IMR-90 (cell line): ENCODE results near the gene RPL4. TPM values are rescaled to one million over a fixed set of nuclear protein-coding genes. Genes with fewer than 3 reads are reported as not detected.
A peak's percentile ranks its signal among the peaks of the same experiment; 100 is the strongest.

ENCODE experiments used
- ATAC-seq: fragments of 200-7000 bp; cut with Tn5 transposase; 2 replicates; pipeline ENCODE4 v1.9.1; 2020; ENCODE audit warnings: low read depth, mild to moderate bottlenecking, moderate library complexity
- BruUV-seq: library from RNA; stranded (reverse); fragments of 400-500 nt; replicated peaks from 2 replicates; lab custom pipeline; 2021; lab: Mats Ljungman, UMichigan
- CTCF ChIA-PET: fragments of 300-600 bp; formaldehyde crosslinking; extraction: SDS; loops from one replicate; lab custom pipeline; 2021; ENCODE audit warnings: antibody characterized with exemption; lab: Yijun Ruan, JAX
- POLR2A ChIA-PET: fragments of 300-600 bp; sonication (Branson Sonifier 250); formaldehyde crosslinking; loops from one replicate; lab custom pipeline; 2022; ENCODE audit warnings: antibody characterized with exemption; ENCODE audit not compliant: unreplicated experiment; lab: Charles Lee
- DNase-seq: peaks from one replicate; pipeline ENCODE4 v3.0.0; 2013
- H2AFZ ChIP-seq: replicated peaks from 2 replicates; pipeline ENCODE3; 2013; ENCODE audit warnings: low read length, mild to moderate bottlenecking; ENCODE audit not compliant: poor library complexity
- H2AK5ac ChIP-seq: 2 replicates; pipeline ENCODE4 v1.6.1; 2013; ENCODE audit warnings: low read depth, low read length, inconsistent platforms
- H2AK9ac ChIP-seq: replicated peaks from 2 replicates; pipeline ENCODE3; 2013; ENCODE audit warnings: mild to moderate bottlenecking, low read depth, low read length, moderate library complexity; ENCODE audit not compliant: poor library complexity
- H2BK120ac ChIP-seq: 2 replicates; pipeline ENCODE4 v1.6.1; 2013; ENCODE audit warnings: low read depth, low read length, inconsistent platforms
- H2BK15ac ChIP-seq: 3 replicates; pipeline ENCODE4 v1.6.1; 2013; ENCODE audit warnings: low read depth, low read length, inconsistent platforms
- H2BK20ac ChIP-seq: 2 replicates; pipeline ENCODE4 v1.6.1; 2013; ENCODE audit warnings: low read depth, mild to moderate bottlenecking, inconsistent platforms, low read length, moderate library complexity
- H2BK5ac ChIP-seq: 2 replicates; pipeline ENCODE4 v1.6.1; 2013; ENCODE audit warnings: mild to moderate bottlenecking, low read depth, low read length, inconsistent platforms; ENCODE audit not compliant: poor library complexity, severe bottlenecking
- H3K14ac ChIP-seq: replicated peaks from 2 replicates; pipeline ENCODE4 v1.6.1; 2013; ENCODE audit warnings: low read depth, low read length, inconsistent platforms
- H3K18ac ChIP-seq: 2 replicates; pipeline ENCODE4 v1.6.1; 2013; ENCODE audit warnings: low read depth, low read length, control low read depth
- H3K23ac ChIP-seq: 2 replicates; pipeline ENCODE4 v1.6.1; 2013; ENCODE audit warnings: low read depth, low read length, inconsistent platforms
- H3K27ac ChIP-seq: 2 replicates; pipeline ENCODE4 v1.5.1; 2013; ENCODE audit warnings: mild to moderate bottlenecking, control low read depth, low read length; ENCODE audit not compliant: insufficient read depth
- H3K27me3 ChIP-seq: 2 replicates; pipeline ENCODE4 v1.6.1; 2013; ENCODE audit warnings: low read length; ENCODE audit not compliant: control insufficient read depth, insufficient read depth
- H3K36me3 ChIP-seq: 2 replicates; pipeline ENCODE4 v1.6.1; 2013; ENCODE audit warnings: low read length, mixed read lengths; ENCODE audit not compliant: control insufficient read depth, insufficient read depth
- H3K4ac ChIP-seq: 2 replicates; pipeline ENCODE4 v1.6.1; 2013; ENCODE audit warnings: low read depth, low read length, inconsistent platforms
- H3K4me1 ChIP-seq: 2 replicates; pipeline ENCODE4 v1.6.1; 2013; ENCODE audit warnings: low read length, mixed read lengths; ENCODE audit not compliant: control insufficient read depth, insufficient read depth
- H3K4me2 ChIP-seq: 2 replicates; pipeline ENCODE4 v1.6.1; 2013; ENCODE audit warnings: low read depth, mild to moderate bottlenecking, control low read depth, low read length, moderate library complexity
- H3K4me3 ChIP-seq: 2 replicates; pipeline ENCODE4 v1.5.1; 2013; ENCODE audit warnings: low read depth, mild to moderate bottlenecking, control low read depth, low read length, moderate library complexity; ENCODE audit not compliant: insufficient read depth
- H3K56ac ChIP-seq: 2 replicates; pipeline ENCODE4 v1.6.1; 2013; ENCODE audit warnings: low read length, inconsistent platforms; ENCODE audit not compliant: insufficient read depth; ENCODE audit errors: extremely low read depth
- H3K79me1 ChIP-seq, 2 experiments: 2 replicates each; pipeline ENCODE4 v1.6.1; 2013; ENCODE audit warnings: low read length in 2 of 2, inconsistent platforms in 1 of 2, low read depth in 1 of 2
- H3K9ac ChIP-seq: 2 replicates; pipeline ENCODE4 v1.6.1; 2013; ENCODE audit warnings: low read depth, low read length, control low read depth
- H3K9me1 ChIP-seq: 2 replicates; pipeline ENCODE4 v1.6.1; 2013; ENCODE audit warnings: low read length, inconsistent platforms; ENCODE audit not compliant: insufficient read depth
- H3K9me3 ChIP-seq: 2 replicates; pipeline ENCODE4 v1.6.1; 2013; ENCODE audit warnings: low read length; ENCODE audit not compliant: control insufficient read depth, insufficient read depth
- H4K20me1 ChIP-seq: 2 replicates; pipeline ENCODE4 v1.6.1; 2013; ENCODE audit warnings: low read length, inconsistent platforms; ENCODE audit not compliant: insufficient read depth
- H4K5ac ChIP-seq: 2 replicates; pipeline ENCODE4 v1.6.1; 2013; ENCODE audit warnings: mild to moderate bottlenecking, low read depth, low read length, control low read depth
- H4K8ac ChIP-seq, 2 experiments: 2 replicates each; pipeline ENCODE4 v1.6.1; 2013; ENCODE audit warnings: low read depth in 2 of 2, low read length in 2 of 2, control low read depth in 1 of 2, inconsistent platforms in 1 of 2
- H4K91ac ChIP-seq: 2 replicates; pipeline ENCODE4 v1.6.1; 2013; ENCODE audit warnings: low read depth, low read length, inconsistent platforms; ENCODE audit not compliant: insufficient read depth
- BHLHE40 ChIP-seq: fragments of 150-350 bp; IDR thresholded peaks from 2 replicates; pipeline ENCODE4 v1.6.1; 2016; ENCODE audit warnings: mild to moderate bottlenecking, low read depth, low read length
- CEBPB ChIP-seq: IDR thresholded peaks from 2 replicates; pipeline ENCODE4 v1.6.1; 2012; ENCODE audit warnings: low read depth, low read length, improper control_type of control experiment
- FOS ChIP-seq: fragments of 150-350 bp; IDR thresholded peaks from 2 replicates; pipeline ENCODE4 v1.6.1; 2016; ENCODE audit warnings: low read depth, low read length
- MAZ ChIP-seq: IDR thresholded peaks from 2 replicates; pipeline ENCODE4 v1.6.1; 2012; ENCODE audit warnings: low read depth, mild to moderate bottlenecking, low read length, improper control_type of control experiment, moderate library complexity, borderline replicate concordance
- RAD21 ChIP-seq: IDR thresholded peaks from 2 replicates; pipeline ENCODE4 v1.6.1; 2012; ENCODE audit warnings: low read length, improper control_type of control experiment
- SMC3 ChIP-seq: fragments of 150-350 bp; IDR thresholded peaks from 2 replicates; pipeline ENCODE4 v1.6.1; 2016; ENCODE audit warnings: low read depth, mild to moderate bottlenecking, antibody characterized with exemption, low read length, moderate library complexity
- WGBS, 2 experiments: methylation state at CpG; one replicate each; pipeline versions ENCODE4 v1.1.5 to v1.1.7; 2013; ENCODE audit warnings: missing lambda C conversion rate in 2 of 2; ENCODE audit not compliant: insufficient read length in 1 of 2; ENCODE audit errors: extremely low coverage in 2 of 2; 5-methylcytosine and 5-hydroxymethylcytosine counted together
- dilution Hi-C: fragments of 300-500 bp; cut with HindIII; formaldehyde crosslinking; loops from one replicate; pipeline ENCODE4 v1.14.3; 2018; ENCODE audit warnings: low sequenced_read_pairs; ENCODE audit not compliant: unreplicated experiment
- in situ Hi-C: fragments of 300-500 bp; cut with MboI; formaldehyde crosslinking; loops from 3 replicates; pipeline ENCODE4 v1.14.3; 2019; ENCODE audit warnings: low sequenced_read_pairs, inconsistent platforms, mixed read lengths
- intact Hi-C: fragments of 100-400 bp; cut with micrococcal nuclease; formaldehyde crosslinking; loops from 2 replicates; pipeline ENCODE4 v1.10.0; 2022
- polyA plus RNA-seq, 3 experiments: library from polyadenylated mRNA; depleted of rRNA; stranded (reverse); fragments of >200 nt; gene quantifications; 2 replicates each; pipeline ENCODE4 v1.2.3, GENCODE V29; 2012; ENCODE audit warnings: low replicate concordance in 1 of 3
- total RNA-seq: library from RNA; depleted of rRNA; stranded (reverse); fragments of >200 nt; gene quantifications from 2 replicates; pipeline ENCODE4 v1.2.3, GENCODE V29; 2012
- TF ChIP-seq, protein P1 (sequence below): conservative IDR thresholded peaks from 2 replicates; pipeline ENCODE4 v1.5.1; 2012; ENCODE audit warnings: mild to moderate bottlenecking, low read depth, low read length, improper control_type of control experiment

RPL4 gene
- total and polyA plus RNA-seq, 2 of the 4 experiments (the other 2 are of a cell fraction): 4,083 to 13,244 TPM

DNA sequence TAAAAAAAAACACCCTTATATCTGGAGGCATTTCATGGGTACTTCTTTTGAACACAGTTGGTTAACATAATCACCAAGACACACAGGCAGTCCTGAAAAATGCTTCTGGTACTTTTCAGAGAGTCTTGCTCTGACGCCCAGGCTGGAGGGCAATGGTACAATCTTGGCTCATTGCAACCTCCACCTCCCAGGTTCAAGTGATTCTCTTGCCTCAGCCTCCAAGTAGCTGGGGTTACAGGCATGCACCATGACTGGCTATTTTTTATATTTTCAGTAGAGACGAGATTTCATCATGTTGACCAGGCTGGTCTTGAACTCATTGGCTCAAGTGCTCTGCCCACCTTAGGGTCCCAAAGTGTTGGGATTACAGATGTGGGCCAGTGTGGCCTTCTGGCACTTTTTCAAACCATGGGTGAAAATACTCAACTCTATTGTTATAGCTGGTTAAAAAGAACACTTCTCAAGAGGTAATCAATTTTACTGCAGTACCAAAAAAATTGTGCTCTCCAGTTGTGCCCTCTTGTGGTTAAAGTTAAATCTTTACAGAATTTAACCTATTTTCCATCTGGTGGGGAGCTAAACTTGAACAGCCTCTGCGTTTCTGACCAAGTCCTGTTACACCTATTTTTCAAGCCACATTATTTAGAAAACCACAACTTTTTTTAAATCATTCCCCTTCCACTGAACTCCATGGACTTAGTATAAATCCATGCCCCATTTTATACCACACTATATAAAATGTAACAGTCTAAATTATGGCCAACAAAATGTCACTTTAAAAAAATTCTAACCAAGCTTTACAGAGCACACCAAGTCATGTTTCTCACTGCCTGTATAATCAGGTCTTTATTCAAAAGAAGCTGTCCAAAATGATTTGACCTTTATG is 5.9 kb downstream of the RPL4 start:
- H3K4me2 ChIP-seq: no peak overlapping the region
- H3K4me3 ChIP-seq: no peak overlapping the region
- in situ Hi-C loops (loop anchor here (25.0 kb wide), 1 partner anchor 586 kb away; no protein-coding TSS in a partner anchor), intact Hi-C loops (loop anchor here (2.0 to 5.0 kb wide), 2 partner anchors 142 to 246 kb away; partner anchors contain the start of genes MEGF11 and TIPIN), dilution Hi-C loops (no loop called here)
- WGBS, 2 experiments: 33% methylated on average over 1 of the region's 3 CpGs; no CpG with 5 or more reads in 1 of the 2 experiments
- H3K9me3 ChIP-seq: no peaks in the 10 kb centered on the region
- H3K27ac ChIP-seq: no peak overlapping the region
- H4K91ac ChIP-seq: no peak overlapping the region
- no peak overlapping the region for H4K5ac ChIP-seq
- no peak overlapping the region for H2AK5ac ChIP-seq
- TF ChIP-seq, protein P1, sequence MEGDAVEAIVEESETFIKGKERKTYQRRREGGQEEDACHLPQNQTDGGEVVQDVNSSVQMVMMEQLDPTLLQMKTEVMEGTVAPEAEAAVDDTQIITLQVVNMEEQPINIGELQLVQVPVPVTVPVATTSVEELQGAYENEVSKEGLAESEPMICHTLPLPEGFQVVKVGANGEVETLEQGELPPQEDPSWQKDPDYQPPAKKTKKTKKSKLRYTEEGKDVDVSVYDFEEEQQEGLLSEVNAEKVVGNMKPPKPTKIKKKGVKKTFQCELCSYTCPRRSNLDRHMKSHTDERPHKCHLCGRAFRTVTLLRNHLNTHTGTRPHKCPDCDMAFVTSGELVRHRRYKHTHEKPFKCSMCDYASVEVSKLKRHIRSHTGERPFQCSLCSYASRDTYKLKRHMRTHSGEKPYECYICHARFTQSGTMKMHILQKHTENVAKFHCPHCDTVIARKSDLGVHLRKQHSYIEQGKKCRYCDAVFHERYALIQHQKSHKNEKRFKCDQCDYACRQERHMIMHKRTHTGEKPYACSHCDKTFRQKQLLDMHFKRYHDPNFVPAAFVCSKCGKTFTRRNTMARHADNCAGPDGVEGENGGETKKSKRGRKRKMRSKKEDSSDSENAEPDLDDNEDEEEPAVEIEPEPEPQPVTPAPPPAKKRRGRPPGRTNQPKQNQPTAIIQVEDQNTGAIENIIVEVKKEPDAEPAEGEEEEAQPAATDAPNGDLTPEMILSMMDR: peak; percentile 48
- no peak for TF ChIP-seq MAZ
- TF ChIP-seq BHLHE40: no peak
- peak; percentile 25; the same call in 1 of the 2 replicates for TF ChIP-seq SMC3
- TF ChIP-seq CEBPB: no peak
- no peak for TF ChIP-seq FOS
- peak; percentile 36; the same call in 1 of the 2 replicates for TF ChIP-seq RAD21
- H3K4me1 ChIP-seq: no peaks in the 10 kb centered on the region; the same call in 1 of the 2 replicates
- no peak overlapping the region for H3K18ac ChIP-seq
- H2BK5ac ChIP-seq: no peak overlapping the region
- POLR2A ChIA-PET: no interaction called here
- no peak overlapping the region for H4K8ac ChIP-seq
- CTCF ChIA-PET: interaction anchor here (2.5 kb wide), 1 partner anchor 112 kb away, joined by 10 read pairs; the partner anchor contains the start of gene MAP2K1
- no peak overlapping the region for H2BK15ac ChIP-seq
- ATAC-seq: no peak
- H2AK9ac ChIP-seq: no peak overlapping the region
- H3K56ac ChIP-seq: no peak overlapping the region
- no peak overlapping the region for H3K14ac ChIP-seq
- no peak overlapping the region for H2BK20ac ChIP-seq
- H3K27me3 ChIP-seq: no peaks in the 10 kb centered on the region
- DNase-seq: peak; percentile 51
- H3K36me3 ChIP-seq: peaks cover 40% of the 10 kb centered on the region
- no peaks in the 10 kb centered on the region for H3K9me1 ChIP-seq
- H3K79me1 ChIP-seq: peaks cover 15 to 31% of the 10 kb centered on the region in 2 experiments
- H3K23ac ChIP-seq: no peak overlapping the region
- no TSS peak for BruUV-seq
- peaks cover 52% of the 10 kb centered on the region for H4K20me1 ChIP-seq
- no peak overlapping the region for H3K4ac ChIP-seq
- no peak overlapping the region for H2AFZ ChIP-seq
- H3K9ac ChIP-seq: no peak overlapping the region
- H2BK120ac ChIP-seq: no peak overlapping the region
